Central memory CD4-positive, alpha-beta T cell (primary cell): ENCODE results near the gene TMEM144.

Source experiments
- DNase-seq: peaks from one replicate; pipeline ENCODE4 v3.0.0; 2022

The TMEM144 gene

GRCh38 chr4:158302076-158302866 lies 92.0 kb downstream of the TMEM144 start:
- DNase-seq = no peak

- no peak for DNase-seq
Measured at GRCh38 chr4:158304694-158305093, 94.4 kb downstream of the TMEM144 start.
